T1000 (cell line): ENCODE data around the gene EGFL7.

Experiments
- DNase-seq: peaks from one replicate; lab custom pipeline; 2025; ENCODE audit warnings: mixed read lengths; lab: John Stamatoyannopoulos, UW

The EGFL7 gene

DNA sequence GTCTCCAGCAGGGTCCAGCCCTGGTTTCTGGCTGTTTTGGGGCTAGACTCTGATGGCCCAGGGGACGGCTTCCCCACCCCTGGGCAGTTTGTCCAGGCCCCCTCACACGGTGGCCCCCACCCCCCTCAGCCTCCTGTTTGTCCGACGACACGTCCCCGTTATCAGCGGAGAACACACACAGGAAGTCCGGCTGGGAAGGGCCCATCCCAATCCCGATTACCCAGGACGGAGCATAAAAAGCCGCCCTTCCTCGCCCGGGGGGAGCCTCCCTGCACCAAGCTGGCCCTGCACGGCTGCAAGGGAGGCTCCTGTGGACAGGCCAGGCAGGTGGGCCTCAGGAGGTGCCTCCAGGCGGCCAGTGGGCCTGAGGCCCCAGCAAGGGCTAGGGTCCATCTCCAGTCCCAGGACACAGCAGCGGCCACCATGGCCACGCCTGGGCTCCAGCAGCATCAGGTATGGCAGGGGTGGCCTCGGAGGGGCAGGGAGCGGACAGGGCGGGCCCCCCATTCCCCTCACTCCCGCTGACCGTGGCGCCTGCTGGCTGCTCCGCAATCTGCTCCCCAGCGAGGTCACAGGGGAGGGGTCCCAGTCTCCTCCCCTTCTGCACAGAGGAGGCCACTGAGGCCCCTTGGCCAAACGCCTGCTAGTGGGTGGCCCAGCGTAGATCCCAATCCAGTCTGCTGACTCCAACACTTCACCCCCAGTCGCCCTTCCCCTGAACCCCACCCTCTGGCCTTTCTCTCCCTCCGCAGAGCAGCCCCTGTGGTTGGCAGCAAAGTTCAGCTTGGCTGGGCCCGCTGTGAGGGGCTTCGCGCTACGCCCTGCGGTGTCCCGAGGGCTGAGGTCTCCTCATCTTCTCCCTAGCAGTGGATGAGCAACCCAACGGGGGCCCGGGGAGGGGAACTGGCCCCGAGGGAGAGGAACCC lies at the start of gene EGFL7:
TSS of gene EGFL7 (plus strand) at position 261 of the 926 bp plus-strand sequence. CDS start 5,367 bp downstream, outside the sequence.
- DNase-seq, result no peak

DNA sequence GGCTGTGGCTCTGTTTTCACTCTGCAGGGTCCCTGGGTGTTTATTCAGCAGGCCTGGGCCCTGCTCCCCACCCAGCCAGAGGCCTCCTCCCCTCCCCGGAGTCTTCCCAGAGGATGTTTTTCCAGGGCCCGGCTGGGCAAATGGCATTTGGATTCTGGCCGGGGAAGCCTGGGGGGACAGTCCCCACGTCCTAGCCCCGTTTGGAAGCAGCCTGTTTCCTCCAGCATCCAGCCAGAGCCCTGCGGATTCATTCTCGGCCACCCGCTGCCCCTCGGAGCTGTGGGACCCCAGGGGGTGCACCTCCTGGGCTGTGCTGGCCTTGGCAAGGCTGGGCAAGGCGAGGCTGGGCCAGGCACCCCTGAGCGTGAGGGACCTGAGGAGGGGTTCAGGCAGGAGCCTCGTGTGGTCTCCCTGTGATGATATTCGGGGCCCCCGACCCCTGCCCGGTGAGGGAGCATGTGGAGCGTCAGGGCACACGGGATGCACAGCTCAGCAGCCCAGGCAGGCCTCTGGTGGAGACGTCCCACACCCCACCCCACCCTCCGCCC lies 48.8 kb upstream of the EGFL7 start:
- no peak for DNase-seq

DNA sequence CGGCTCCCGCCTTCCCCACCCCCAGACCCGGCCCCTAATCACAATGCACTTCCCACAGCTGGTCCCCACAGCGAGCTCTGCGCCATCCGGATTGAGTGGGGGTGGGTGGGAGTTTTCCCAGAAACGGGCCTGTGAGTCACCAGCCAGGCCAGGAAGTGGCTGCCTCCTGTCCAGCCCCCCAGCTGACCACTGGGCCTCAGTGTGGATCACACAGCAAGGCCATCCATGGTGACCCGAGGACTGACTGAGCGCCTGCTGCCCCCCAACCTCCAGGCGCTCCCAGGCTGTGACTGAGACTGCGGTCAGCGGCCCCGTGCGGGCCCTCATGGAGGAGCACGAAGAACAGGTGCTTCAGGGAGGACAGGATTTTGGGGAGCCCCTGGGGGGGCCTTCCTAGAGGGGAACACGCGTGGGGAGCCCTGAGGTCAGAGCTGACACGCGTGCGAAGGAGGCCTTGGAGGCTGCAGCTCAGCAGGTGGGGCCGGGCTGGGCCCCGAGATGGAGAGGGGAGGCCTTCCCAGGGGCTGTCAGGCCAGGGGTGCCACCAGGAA lies 48.3 kb upstream of the EGFL7 start:
- no peak for DNase-seq

DNA sequence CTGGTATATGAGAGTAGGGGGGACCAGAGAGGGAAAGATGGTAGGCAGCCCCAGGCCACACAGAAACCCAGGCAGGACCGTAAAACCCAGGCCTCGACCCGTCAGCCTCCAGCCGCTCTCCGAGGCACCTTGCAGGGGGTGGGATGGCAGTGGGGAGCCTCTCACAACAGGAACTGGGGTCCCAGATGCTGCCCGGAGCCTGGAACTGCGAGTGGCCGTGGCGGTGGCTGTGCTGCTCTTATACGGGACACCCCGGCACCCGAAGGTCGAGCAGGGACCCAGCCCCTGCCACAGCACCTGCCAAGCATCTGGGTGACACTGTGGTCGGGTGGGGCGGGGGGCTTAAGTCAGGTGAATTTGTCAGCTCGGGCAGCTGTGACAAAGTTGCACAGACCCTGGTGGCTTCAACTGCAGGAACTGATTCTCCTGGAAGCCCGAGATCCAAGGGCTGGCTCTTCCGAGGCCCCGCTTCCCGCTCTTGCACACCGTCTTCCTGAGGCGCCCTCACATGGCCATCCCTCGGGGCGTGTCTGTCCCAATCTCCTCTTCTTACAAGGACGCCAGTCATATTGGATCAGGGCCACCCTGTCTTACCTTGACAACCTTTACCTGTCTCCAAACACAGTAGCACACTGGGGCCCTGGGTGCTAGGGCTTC lies 47.6 kb upstream of the EGFL7 start:
- no peak for DNase-seq

DNA sequence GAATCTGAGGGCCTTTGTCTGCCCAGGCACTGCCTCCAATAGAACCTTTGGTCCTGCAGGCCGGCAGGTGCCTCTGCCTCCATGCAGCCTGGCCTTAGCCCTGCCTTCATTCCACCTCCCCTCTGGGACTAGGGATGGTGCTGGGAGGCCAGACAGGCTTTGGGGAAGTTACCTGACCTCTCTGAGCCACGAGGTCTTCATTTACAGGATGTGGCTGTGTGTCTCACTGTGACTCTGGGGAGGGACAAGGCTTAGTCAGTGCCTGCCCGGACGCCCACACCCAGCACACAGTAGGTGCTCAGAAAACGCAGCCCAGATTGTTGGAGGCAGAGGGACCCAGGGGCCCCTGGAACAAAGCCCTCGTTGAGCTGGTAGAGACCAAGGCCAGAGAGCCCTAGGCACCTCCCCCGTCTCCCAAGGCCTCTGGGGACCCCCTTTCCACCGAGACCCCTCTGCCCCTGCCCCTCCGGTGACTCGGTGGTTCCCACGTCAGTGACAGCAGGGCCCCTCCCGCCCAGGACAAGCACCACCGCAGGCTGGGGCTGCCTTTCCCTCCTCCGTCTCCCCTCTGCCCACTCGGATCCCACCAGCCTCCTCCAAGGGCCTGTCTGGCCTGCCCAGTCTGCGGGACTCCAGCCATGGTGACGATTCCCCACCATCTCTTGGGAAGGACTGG lies 46.9 kb upstream of the EGFL7 start:
- DNase-seq, result no peak

DNA sequence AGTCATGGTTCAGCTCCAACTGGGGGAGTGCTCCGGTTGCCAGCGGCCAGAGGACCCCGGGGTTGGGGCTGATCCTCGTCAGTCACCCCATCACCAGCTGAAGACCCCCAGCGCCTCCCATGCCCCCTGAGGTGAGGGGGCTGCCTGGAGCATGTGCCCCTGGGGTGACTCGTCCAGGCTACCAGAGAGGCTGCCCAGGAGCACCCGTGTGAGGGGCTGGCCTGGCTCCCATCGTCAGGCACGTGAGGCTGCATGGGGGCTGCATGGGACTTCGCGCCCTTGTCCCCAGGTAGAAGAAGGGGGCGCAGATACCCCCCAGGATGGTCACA lies 46.4 kb upstream of the EGFL7 start:
- DNase-seq, result no peak

DNA sequence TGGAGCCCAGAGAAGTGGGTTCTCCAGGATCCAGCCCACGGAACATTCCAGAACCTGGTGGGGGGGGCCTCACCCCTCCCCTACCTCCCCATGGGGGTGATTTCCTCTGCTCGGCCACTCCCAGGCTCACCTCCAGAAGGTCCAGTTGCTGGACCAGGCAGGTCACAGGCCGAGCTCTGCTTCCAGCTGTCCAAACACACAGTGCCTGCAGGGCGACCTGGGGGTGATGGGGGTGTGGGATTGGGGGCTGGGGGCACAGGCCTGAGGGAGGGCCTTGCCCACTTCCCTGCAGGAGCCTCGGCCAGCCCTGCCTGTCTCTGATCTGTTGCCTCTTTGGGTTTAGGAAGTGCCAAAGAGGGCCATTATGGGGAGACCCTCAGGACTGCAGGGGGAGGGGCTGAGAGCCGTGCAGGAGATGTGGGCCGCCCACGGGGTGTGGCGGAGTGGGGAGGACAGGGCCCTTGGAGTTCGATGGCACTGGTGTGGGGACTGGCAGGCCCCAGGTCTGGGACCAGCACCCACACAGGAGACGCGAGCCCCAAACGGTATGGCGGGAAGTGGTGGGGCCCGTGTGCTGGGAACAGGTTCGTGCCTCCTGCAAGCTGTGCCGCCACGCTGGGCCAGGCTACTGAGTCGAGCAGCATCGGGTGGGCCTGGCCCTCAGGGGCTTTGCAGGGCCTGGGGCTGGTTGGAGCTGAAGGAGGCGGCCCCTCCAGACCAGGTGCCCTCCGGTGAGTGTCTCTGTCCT lies 45.6 kb upstream of the EGFL7 start:
- DNase-seq, result no peak

DNA sequence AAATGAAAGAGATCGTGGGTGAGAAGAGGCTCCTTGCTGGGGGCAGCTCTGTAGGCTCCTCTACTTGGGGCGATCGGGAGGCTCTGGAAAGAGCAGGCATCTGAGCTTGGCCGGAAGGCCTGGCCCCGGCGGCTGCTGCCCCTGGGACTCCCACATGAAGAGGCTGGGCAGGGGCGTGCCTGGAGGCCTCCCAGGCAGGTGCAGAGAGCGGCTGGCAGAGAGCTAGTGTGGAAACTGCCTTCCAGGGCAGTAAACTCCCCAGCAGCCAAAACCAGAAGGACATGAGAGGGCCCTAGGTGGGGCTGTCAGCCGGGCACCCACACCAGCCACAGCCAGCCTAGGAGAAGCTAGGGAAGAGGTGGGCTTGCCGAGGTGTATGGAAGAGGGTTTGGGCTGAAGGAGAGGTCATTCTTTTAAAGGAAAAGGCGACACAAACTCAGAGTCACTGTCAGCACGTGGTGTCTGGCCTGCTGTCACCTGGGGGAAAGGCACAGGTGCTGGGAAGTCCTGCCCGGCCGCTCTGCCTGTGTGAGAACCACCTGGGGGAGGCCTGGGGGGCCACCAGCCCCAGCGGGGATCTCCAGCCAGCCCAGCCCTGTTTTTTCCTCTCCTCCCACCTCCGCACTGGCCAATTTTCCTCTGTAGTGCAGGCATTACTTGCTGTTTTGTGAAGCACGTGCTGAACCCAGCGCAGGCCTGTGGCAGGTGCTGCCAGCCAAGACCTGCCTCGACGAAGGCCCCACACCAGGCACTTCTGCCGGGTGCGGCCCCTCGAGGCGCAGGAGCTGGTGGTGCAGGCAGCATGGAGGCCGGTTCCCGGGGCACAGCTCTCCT lies 44.8 kb upstream of the EGFL7 start:
- no peak for DNase-seq

DNA sequence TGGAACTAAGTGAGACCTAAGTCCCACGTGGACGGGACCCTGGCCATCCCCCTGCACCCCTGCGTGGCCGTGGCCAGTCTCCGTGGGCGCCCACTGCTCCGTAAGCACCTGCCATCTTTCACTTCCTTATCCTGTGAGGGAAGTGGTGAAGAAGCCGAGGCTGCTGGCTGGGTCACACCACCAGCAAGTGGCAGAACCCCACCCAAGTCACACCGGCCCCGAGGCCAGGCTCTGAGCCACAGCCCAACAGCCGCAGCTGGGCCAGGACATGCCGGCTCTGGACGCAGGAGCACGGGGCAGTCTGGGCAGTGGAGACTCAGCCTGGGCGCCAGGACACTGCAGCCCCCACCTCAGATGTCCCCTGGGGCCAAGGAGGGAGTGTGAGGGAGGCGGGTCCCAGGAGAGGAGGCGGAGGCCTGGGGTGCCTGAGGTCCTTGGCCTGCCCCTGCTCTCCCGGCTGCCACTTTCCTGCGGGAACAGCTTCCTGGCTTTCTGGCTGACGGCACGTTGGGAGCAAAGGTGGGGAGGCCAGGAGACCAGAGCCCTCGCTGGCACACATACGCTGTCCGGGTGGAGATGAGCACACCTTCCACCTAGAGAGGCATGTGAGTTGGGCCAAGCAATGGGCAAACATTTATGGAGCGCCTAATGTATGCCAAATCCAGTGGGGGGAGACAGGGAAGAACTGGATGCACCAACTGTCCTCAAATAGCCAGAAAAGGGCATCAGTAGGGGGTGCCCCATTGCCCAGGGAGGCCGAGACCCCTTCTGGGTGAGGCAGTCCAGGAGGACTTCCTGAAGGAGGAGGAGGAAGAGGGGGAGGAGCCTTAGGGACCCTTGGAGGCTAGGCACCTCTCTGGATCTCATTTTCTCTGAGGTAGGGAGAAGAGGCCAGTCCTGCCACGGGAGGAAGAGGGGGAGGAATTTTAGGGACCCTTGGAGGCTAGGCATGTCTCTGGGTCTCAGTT lies 43.9 kb upstream of the EGFL7 start:
- DNase-seq, result no peak

DNA sequence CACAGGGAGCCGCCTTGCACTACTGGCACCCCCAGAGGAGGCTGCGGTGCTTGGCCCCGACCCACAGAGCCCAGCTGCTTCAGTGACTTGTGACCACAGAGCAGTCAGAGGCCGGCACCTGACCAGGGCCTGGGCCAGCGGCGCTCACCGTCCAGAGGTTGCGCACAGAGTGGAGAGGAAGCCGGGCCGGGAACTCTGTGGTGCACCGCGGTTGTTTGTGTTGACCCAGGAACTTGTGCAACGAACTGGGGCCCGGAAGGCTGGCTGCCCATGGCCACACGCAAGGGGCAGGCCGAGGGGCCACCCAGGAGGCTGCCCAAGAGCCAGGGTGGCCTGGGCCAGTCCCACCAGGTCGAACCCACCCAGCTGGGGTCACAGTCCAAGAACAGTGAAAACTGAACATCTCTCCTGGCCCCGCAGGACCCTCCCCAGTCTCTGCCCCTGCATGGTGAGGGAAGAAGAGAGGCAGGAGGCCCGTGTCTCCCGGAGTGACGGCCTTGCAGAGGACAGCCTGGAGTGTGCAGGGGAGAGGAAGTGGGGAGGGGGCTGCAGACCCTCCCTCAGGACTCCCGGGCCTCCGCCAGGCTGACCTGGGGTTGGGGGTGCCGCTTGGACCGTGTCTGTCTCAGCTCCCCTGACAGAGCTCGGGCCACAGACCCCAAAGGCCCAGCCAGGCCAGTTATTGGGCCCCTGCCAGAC lies 42.8 kb upstream of the EGFL7 start:
- DNase-seq, result no peak

DNA sequence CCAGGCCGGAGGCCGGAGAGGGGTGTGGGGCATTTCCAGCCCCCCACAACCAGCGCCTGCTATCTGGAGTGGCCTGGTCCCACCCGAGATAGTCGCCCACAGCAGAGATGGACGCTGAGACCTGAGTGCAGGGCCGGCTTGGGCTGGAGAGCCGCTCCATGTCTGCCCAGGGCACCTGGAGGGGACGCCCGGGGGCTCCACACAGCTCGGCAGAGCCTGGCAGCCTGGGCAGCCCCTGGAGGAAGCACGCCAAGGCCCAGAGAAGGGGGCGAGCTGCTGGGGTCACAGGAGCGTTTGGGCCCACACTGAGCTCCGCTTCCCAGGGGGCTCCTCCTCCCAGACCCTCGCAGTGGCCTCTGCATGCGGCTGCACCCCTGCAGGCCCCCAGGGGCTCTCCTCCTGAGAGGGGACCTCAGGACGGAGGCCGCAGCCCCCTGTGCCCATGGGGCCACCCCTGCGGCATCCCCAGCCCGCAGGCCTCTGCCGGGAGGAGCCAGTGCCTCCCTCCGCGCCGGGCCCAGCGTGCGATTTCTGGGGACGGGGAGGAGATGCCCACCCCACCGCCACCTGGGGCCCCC lies 42.2 kb upstream of the EGFL7 start:
- DNase-seq, result no peak

DNA sequence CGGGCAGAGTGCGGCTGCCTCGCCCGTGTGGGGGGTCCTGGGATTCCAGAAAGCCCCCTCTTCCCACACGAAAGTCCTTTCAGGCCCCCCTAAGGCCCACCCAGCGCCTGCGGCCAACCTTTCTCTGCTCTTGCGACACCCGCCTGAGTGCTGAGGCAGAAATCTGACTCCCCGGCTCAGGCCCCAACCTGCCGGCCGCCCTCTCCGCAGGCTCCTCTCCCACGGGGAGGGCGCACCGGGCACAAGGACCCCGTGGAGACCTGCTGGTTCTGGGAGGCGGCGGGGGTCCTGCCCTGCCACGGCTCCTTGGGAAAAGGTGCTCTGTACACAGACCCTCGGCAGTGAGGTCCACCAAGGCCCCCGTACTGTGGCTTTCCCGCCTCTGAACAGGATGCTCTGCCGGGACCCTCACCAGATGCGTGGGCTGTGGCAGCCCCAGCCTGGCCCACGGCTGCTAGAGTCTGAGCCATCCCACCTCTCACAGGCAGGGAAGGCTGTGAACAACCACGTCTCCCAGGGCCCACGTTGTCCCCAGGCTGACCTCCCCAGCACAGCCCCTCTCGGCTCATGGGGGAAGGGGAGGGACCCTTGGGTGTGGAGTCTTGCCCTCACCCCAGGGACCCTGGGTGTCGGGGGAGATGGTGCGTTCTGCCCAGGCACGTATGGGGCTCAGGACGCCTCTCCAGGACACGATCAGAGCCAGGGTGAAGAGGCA lies 41.5 kb upstream of the EGFL7 start:
- DNase-seq, result no peak

DNA sequence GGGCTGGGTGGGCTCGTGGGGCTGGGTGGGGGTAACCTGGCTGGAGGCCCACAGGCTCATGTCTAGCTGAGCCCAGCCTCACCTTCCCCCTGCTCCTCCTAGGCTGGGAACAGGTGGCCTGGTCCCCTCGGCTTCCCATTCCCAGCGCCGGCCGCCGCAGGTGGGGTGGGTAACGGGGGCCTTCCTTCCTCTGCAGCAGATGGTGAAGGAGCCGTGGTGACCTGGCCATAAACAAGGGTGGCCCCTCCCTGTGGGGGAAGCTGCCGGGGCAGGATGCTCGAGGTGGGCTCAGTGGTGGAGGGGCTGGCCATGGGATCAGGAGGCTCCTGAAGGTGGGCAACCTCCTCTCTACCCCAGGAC lies 41.0 kb upstream of the EGFL7 start:
- DNase-seq, result no peak

DNA sequence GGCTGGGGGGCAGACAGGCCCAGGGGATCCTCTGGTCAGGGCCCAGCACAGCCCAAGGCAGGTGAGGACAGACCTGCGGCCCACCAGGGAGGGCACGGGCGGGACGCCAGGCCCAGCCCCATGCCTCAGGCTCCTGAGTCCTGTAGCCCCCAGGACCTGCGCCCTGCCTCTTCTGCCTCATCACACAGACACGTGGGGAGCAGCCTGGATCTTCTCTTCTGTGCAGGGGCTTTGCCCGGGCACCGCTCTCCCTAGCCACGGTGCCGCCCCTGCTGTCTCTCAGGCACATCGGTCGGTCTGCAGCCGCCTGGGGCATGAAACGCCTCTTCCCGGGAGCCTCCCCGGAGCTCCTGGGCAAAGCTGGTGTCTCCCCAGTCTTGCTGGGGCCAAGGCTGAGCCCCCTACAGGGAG lies 40.2 kb upstream of the EGFL7 start:
- DNase-seq, result no peak

DNA sequence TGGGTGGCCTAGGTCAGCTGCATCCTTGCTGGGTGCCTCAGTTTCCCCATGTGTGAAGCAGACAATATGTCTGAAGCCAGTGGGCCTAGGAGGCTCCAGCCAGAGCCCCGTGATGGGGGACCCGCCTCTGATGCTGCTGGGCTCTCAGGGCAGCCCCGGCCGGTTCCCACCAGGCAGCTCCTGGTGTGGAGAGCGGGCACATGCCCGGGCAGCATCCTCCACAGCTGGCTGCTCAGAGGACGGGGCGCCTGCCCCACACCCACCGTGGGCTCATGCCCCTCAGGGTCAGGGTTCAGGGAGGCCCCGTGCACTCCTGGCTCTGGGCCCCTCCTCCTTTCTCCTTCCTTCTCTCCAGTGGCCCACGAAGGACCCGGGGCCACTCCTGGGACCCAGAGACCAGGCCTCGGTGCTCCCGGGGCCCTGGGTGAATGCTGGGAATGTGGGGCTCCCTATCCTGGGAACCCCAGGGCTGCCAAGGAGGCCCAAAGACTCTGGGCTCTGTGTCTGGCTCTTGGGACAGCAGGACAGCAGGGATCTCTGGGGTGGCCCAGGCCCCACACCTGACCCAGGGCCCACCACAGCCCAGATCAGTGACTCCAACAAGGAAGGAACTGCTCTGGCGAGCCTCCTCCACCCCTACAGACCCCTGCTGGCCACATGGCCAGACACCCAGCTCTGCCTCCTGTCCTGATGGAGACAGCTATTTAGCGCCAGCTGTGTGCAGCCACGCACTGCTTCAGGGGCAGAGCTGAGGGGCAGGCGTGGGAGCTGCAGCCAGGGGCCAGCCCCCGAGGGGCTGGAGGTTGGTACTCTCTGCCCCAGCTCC lies 39.5 kb upstream of the EGFL7 start:
- DNase-seq, result no peak

DNA sequence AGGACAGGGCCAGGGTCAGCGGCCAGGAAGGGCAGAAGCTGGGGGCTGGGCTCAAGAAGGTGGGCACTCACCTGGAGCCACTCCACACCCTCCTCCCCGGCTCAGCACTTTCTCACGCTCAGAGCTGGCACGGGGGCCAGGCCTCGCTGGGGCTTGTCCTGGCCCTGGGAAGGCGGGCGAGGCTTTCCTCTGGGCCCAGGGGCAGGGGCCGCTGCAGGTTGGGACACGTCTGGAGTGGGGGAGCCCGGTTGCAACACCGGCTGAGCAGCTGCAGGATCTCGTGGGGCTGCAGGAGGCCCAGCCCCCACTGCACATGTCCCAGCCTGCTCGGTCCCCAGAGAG lies 38.9 kb upstream of the EGFL7 start:
- no peak for DNase-seq
